Left lung (tissue), 10 donors: ENCODE results near the gene ATG13. TPM values are rescaled to one million over a fixed set of nuclear protein-coding genes. Genes with fewer than 3 reads are reported as not detected.

Experiments
- ATAC-seq: fragments of 200-7000 bp; cut with Tn5 transposase; one replicate; pipeline ENCODE4 v1.9.1; 2020; ENCODE audit warnings: moderate library complexity
- DNase-seq, 4 donors: peaks; one replicate each; pipeline ENCODE4 v3.0.0-alpha.2; 2013 to 2020
- H3K27ac ChIP-seq, 2 donors: fragments of 200-600 bp; sonication (generic) in 1 of 2; one replicate each; pipeline versions ENCODE4 v1.5.0 to v1.8.0; 2020 to 2021
- H3K27me3 ChIP-seq, 2 donors: fragments of 200-600 bp; sonication (generic) in 1 of 2; one replicate each; pipeline versions ENCODE4 v1.5.0 to v1.8.0; 2020 to 2021
- H3K36me3 ChIP-seq, 2 donors: fragments of 200-600 bp; sonication (generic) in 1 of 2; one replicate each; pipeline versions ENCODE4 v1.5.0 to v1.8.0; 2020 to 2021
- H3K4me1 ChIP-seq, 2 donors: fragments of 200-600 bp; one replicate each; pipeline ENCODE4 v1.8.0; 2021
- H3K4me3 ChIP-seq, 2 donors: fragments of 200-600 bp; sonication (generic) in 1 of 2; one replicate each; pipeline versions ENCODE4 v1.5.0 to v1.8.0; 2020 to 2021; ENCODE audit warnings: mild to moderate bottlenecking in 1 of 2
- H3K9me3 ChIP-seq, 2 donors: fragments of 200-600 bp; sonication (generic) in 1 of 2; one replicate each; pipeline versions ENCODE4 v1.5.0 to v1.8.0; 2020 to 2021
- intact Hi-C, 2 donors: fragments of 100-400 bp; cut with DNase I; formaldehyde crosslinking; loops; one replicate each; pipeline versions ENCODE4 v1.11.2 to v1.14.2; 2022
- polyA plus RNA-seq, 6 donors: library from polyadenylated mRNA; unstranded; fragments of 120-200 nt; gene quantifications; one replicate each; pipeline ENCODE4 v1.2.1, GENCODE V29; 2013; ENCODE audit not compliant: insufficient read length in 6 of 6
- total RNA-seq, 2 donors: library from RNA; stranded (reverse); fragmentation: NEBNext Ultra II Directional; extraction: Animal tissue kit (Norgen Biotek cat#: 25700); gene quantifications; one replicate each; pipeline ENCODE4 v1.2.1, GENCODE V29; 2021
- TF ChIP-seq, protein P1 (sequence below), 2 donors: fragments of 200-600 bp; sonication (generic) in 1 of 2; IDR thresholded peaks; one replicate each; pipeline versions ENCODE4 v1.5.0 to v1.8.0; 2021; ENCODE audit warnings: antibody characterized with exemption in 2 of 2
- donor health status: DM: no; HTN: yes; CAD: no.
- donor health status: DM: no; HTN: no; CAD: no.

Gene ATG13
- total and polyA plus RNA-seq, 8 donors, result 47.1 to 58.2 (median 52.3) TPM

- ATAC-seq, result no peak
- H3K4me1 ChIP-seq, result no peaks in the 10 kb centered on the region
These were observed 20.2 kb downstream of the ATG13 start for GRCh38 chr11:46637546-46637945.

DNA sequence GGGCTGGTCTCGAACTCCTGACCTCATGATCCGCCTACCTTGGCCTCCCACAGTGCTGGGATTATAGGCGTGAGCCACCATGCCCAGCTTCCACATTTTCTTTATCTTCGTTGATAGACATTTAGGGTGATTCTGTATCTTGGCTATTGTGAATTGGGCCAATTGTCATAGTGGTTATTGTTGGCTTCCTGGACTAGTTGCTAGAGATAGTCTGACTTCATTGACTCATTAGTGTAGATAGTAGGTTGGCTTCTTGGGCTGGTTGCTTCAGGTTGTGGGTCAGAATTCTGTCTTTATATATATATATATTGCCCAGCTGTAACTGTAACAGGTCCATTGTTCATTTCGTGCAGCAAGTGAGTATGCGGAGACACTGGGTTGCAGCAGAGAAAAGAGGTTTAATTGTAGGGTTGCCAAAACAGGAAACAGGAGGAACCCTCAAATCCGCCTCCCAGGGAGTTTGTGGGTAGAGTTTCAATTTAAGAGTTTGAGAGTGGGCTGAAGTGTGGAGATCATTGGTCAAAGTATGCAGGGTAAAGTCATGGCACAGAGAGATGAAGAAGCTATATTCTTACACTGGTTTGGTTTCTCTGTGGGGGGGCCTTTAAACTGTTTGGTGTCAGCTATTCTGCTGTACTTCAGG is 22.0 kb downstream of the ATG13 start:
- H3K4me3 ChIP-seq, result no peak overlapping the region
- H3K36me3 ChIP-seq, result peaks cover 0 to 40% of the 10 kb centered on the region in 2 donors
- TF ChIP-seq, protein P1, sequence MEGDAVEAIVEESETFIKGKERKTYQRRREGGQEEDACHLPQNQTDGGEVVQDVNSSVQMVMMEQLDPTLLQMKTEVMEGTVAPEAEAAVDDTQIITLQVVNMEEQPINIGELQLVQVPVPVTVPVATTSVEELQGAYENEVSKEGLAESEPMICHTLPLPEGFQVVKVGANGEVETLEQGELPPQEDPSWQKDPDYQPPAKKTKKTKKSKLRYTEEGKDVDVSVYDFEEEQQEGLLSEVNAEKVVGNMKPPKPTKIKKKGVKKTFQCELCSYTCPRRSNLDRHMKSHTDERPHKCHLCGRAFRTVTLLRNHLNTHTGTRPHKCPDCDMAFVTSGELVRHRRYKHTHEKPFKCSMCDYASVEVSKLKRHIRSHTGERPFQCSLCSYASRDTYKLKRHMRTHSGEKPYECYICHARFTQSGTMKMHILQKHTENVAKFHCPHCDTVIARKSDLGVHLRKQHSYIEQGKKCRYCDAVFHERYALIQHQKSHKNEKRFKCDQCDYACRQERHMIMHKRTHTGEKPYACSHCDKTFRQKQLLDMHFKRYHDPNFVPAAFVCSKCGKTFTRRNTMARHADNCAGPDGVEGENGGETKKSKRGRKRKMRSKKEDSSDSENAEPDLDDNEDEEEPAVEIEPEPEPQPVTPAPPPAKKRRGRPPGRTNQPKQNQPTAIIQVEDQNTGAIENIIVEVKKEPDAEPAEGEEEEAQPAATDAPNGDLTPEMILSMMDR (IDR thresholded peaks at IDR 0.05), result no peak
- no peak overlapping the region for H3K27ac ChIP-seq
- intact Hi-C loops, result no loop called here
- no peaks in the 10 kb centered on the region for H3K4me1 ChIP-seq
- no peaks in the 10 kb centered on the region for H3K9me3 ChIP-seq
- no peak for ATAC-seq
- DNase-seq, result no peak
- no peaks in the 10 kb centered on the region for H3K27me3 ChIP-seq

More at GRCh38 chr11:46637546-46637945, 20.2 kb downstream of the ATG13 start:
- TF ChIP-seq, protein P1 (IDR thresholded peaks at IDR 0.05), result no peak
- Histone ChIP-seq H3K4me3 (no peak overlapping the region), H3K9me3 (no peaks in the 10 kb centered on the region), H3K27ac (no peak overlapping the region), H3K36me3 (peaks cover 0 to 35% of the 10 kb centered on the region in 2 donors), H3K27me3 (no peaks in the 10 kb centered on the region)
- no peak for DNase-seq
- intact Hi-C loops, result no loop called here

- ATAC-seq (no peak), DNase-seq (no peak)
- no peak overlapping the region for H3K27ac ChIP-seq
- intact Hi-C loops, result no loop called here
- H3K9me3 ChIP-seq, result no peaks in the 10 kb centered on the region
- no peaks in the 10 kb centered on the region for H3K27me3 ChIP-seq
- TF ChIP-seq, protein P1 (IDR thresholded peaks at IDR 0.05), result no peak
- H3K4me1 ChIP-seq, result no peaks in the 10 kb centered on the region
- no peak overlapping the region for H3K4me3 ChIP-seq
- peaks cover 0 to 43% of the 10 kb centered on the region in 2 donors for H3K36me3 ChIP-seq
These were observed 22.9 kb downstream of the ATG13 start for GRCh38 chr11:46640036-46640788.

DNA sequence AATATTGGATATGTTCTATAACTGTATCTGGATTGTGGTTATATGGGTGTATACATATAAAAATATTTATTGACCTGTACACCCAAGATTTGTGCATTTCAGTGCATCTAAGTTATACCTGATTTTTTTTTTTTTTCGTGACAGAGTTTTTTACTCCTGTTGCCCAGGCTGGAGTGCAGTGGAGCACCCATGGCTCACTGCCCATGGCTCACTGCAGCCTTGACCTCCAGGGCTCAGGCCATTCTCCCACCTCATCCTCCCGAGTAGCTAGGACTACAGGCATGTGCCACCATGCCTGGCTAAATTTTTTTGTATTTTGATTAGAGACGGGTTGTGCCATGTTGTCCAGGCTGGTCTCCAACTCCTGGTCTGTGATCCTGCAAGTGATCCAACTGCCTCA is 24.3 kb downstream of the ATG13 start:
- Histone ChIP-seq H3K9me3 (no peaks in the 10 kb centered on the region), H3K36me3 (peaks cover 0 to 51% of the 10 kb centered on the region in 2 donors), H3K27me3 (no peaks in the 10 kb centered on the region), H3K4me3 (no peak overlapping the region), H3K4me1 (no peaks in the 10 kb centered on the region), H3K27ac (no peak overlapping the region)
- ATAC-seq, result no peak
- DNase-seq, result no peak
- TF ChIP-seq, protein P1 (IDR thresholded peaks at IDR 0.05), result no peak
- intact Hi-C loops, result no loop called here

- H3K4me1 ChIP-seq, result no peaks in the 10 kb centered on the region
- no peak overlapping the region for H3K27ac ChIP-seq
- no peaks in the 10 kb centered on the region for H3K27me3 ChIP-seq
- intact Hi-C loops, result no loop called here
- ATAC-seq (no peak), DNase-seq (no peak)
- TF ChIP-seq, protein P1 (IDR thresholded peaks at IDR 0.05), result no peak
- no peak overlapping the region for H3K4me3 ChIP-seq
- H3K9me3 ChIP-seq, result no peaks in the 10 kb centered on the region
- peaks cover 0 to 52% of the 10 kb centered on the region in 2 donors for H3K36me3 ChIP-seq
These were observed 25.4 kb downstream of the ATG13 start for GRCh38 chr11:46642627-46643335.
